ENCODE data around the gene DENND1B. TPM values are rescaled to one million over a fixed set of nuclear protein-coding genes. Genes with fewer than 3 reads are reported as not detected.

The DENND1B gene
- total and polyA plus RNA-seq, 2 donors (not counting 1 experiment from before 2014, with no cell fraction given): 5.5 to 8.4 TPM

DNA sequence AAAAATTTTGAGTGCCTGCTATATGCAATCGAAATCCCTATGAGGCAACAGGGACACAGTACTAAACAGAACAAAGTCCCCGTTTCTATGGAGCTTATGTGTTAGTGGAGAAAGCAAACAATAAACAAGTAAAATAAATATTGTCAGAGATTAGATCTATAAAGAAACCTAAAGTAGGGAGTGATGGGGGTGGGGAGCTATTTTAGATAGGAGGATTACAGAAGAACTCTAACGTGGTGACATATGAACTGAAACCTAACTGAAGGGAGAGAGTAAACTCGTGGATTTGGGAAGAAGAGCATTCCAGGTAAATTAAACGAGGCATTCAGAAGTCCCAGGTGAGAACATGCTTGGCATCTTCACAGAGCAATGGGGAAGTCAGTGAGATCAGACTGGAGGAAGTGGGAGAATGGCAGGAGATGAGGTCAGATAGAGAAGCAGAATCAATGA lies 154.5 kb downstream of the DENND1B start:
- no peaks in the 10 kb centered on the region for H3K9me3 ChIP-seq (ENCODE audit: control insufficient read depth, insufficient read depth, low read depth, low read length)
- H4K20me1 ChIP-seq (ENCODE audit: control insufficient read depth, extremely low read depth, insufficient read depth, low read length): no peaks in the 10 kb centered on the region
- TF ChIP-seq, protein P1, sequence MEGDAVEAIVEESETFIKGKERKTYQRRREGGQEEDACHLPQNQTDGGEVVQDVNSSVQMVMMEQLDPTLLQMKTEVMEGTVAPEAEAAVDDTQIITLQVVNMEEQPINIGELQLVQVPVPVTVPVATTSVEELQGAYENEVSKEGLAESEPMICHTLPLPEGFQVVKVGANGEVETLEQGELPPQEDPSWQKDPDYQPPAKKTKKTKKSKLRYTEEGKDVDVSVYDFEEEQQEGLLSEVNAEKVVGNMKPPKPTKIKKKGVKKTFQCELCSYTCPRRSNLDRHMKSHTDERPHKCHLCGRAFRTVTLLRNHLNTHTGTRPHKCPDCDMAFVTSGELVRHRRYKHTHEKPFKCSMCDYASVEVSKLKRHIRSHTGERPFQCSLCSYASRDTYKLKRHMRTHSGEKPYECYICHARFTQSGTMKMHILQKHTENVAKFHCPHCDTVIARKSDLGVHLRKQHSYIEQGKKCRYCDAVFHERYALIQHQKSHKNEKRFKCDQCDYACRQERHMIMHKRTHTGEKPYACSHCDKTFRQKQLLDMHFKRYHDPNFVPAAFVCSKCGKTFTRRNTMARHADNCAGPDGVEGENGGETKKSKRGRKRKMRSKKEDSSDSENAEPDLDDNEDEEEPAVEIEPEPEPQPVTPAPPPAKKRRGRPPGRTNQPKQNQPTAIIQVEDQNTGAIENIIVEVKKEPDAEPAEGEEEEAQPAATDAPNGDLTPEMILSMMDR (conservative IDR thresholded peaks at IDR 0.05 in 1 of 2, IDR thresholded peaks at IDR 0.05 in 1 of 2; ENCODE audit: low read depth in 1 of 2, low read length in 2 of 2): no peak
- no peak for TF ChIP-seq EZH2 (IDR thresholded peaks at IDR 0.05; ENCODE audit: low read length, missing control alignments)
- no peaks in the 10 kb centered on the region for H3K79me2 ChIP-seq (ENCODE audit: control insufficient read depth, insufficient read depth, low read length)
- H3K36me3 ChIP-seq (ENCODE audit: control insufficient read depth, insufficient read depth, low read length): no peaks in the 10 kb centered on the region
- H3K27ac ChIP-seq (ENCODE audit: insufficient read depth, low read length): no peak overlapping the region
- H3K4me3 ChIP-seq (replicated peaks in 1 of 4; ENCODE audit: control extremely low read depth in 1 of 4, insufficient read depth in 1 of 4, low read depth in 3 of 4, low read length in 4 of 4): no peak overlapping the region
- H3K27me3 ChIP-seq (ENCODE audit: control insufficient read depth, insufficient read depth, low read length): no peaks in the 10 kb centered on the region
- no peak overlapping the region for H3K9ac ChIP-seq (ENCODE audit: insufficient read depth, low read length)
- H3K4me2 ChIP-seq (ENCODE audit: extremely low read depth, insufficient read depth, low read length): no peak overlapping the region
- H2AFZ ChIP-seq (ENCODE audit: low read length): no peak overlapping the region
- no peak for DNase-seq (ENCODE audit: low read depth in 2 of 2)
- H3K4me1 ChIP-seq (ENCODE audit: control insufficient read depth, extremely low read depth, insufficient read depth, low read length): no peaks in the 10 kb centered on the region

DNA sequence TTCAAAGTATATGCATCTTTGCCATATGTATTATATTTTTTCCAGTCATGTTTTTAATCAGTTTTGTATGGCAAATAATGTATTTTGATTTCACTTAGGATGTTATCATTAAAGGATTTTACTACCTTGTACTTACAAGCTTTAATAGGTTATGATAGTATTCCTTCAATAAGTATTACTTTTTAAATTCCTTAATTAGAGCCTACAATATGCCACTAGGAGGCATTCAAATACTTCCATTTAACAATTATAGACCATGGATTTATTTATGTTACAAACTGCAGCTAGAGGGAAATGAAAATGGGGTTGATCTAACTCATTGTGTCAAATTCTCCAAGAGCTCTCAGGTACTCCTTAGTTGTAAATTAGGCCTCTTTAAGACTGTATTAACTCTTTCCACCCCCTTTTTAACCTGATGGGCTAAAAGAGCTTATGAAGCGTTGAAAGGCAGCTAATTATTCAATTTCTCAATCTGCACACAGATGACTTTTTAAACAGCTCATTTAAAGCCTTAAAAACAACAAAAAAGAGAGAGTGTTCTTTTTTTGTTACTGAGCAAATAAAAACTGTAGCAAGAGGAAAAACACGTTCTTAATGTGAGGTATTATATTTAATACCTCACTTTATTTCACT lies 156.2 kb downstream of the DENND1B start:
- H3K9me3 ChIP-seq (ENCODE audit: control insufficient read depth, insufficient read depth, low read depth, low read length): no peaks in the 10 kb centered on the region
- H3K4me3 ChIP-seq (replicated peaks in 1 of 4; ENCODE audit: control extremely low read depth in 1 of 4, insufficient read depth in 1 of 4, low read depth in 3 of 4, low read length in 4 of 4): no peak overlapping the region
- H4K20me1 ChIP-seq (ENCODE audit: control insufficient read depth, extremely low read depth, insufficient read depth, low read length): no peaks in the 10 kb centered on the region
- H3K27ac ChIP-seq (ENCODE audit: insufficient read depth, low read length): no peak overlapping the region
- no peaks in the 10 kb centered on the region for H3K36me3 ChIP-seq (ENCODE audit: control insufficient read depth, insufficient read depth, low read length)
- peak; percentile 26 to 59 for DNase-seq (ENCODE audit: low read depth in 2 of 2)
- no peaks in the 10 kb centered on the region for H3K79me2 ChIP-seq (ENCODE audit: control insufficient read depth, insufficient read depth, low read length)
- H3K4me1 ChIP-seq (ENCODE audit: control insufficient read depth, extremely low read depth, insufficient read depth, low read length): no peaks in the 10 kb centered on the region
- H3K9ac ChIP-seq (ENCODE audit: insufficient read depth, low read length): no peak overlapping the region
- H3K27me3 ChIP-seq (ENCODE audit: control insufficient read depth, insufficient read depth, low read length): no peaks in the 10 kb centered on the region
- no peak overlapping the region for H2AFZ ChIP-seq (ENCODE audit: low read length)
- H3K4me2 ChIP-seq (ENCODE audit: extremely low read depth, insufficient read depth, low read length): no peak overlapping the region
- no peak for TF ChIP-seq EZH2 (IDR thresholded peaks at IDR 0.05; ENCODE audit: low read length, missing control alignments)
- TF ChIP-seq, protein P1 (conservative IDR thresholded peaks at IDR 0.05 in 1 of 2, IDR thresholded peaks at IDR 0.05 in 1 of 2; ENCODE audit: low read depth in 1 of 2, low read length in 2 of 2): peak in 1 of 2 donors; percentile 29

DNA sequence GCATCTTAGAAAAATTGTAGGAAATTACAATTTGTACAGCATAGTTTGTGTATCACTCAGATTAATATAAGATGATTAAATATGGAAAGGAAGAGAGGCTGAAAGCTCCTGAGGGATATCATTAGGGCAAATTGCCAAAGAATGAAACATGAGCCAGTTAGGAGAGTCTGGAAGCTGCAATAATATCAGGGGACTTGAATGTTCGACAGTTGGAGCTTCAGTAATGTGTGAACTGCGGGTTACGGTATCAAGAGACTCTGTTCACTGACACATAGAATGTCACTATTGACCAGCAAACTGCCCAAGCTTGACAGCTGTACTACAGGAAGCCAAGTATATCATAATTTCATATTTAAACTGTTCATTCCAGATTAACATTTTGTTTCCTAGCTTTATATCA lies 157.2 kb downstream of the DENND1B start:
- Histone ChIP-seq H3K4me2 (ENCODE audit: extremely low read depth, insufficient read depth, low read length) (no peak overlapping the region), H3K4me3 (replicated peaks in 1 of 4; ENCODE audit: control extremely low read depth in 1 of 4, insufficient read depth in 1 of 4, low read depth in 3 of 4, low read length in 4 of 4) (no peak overlapping the region), H2AFZ (ENCODE audit: low read length) (no peak overlapping the region), H3K27me3 (ENCODE audit: control insufficient read depth, insufficient read depth, low read length) (no peaks in the 10 kb centered on the region), H3K9me3 (ENCODE audit: control insufficient read depth, insufficient read depth, low read depth, low read length) (no peaks in the 10 kb centered on the region), H3K36me3 (ENCODE audit: control insufficient read depth, insufficient read depth, low read length) (no peaks in the 10 kb centered on the region), H4K20me1 (ENCODE audit: control insufficient read depth, extremely low read depth, insufficient read depth, low read length) (no peaks in the 10 kb centered on the region), H3K27ac (ENCODE audit: insufficient read depth, low read length) (no peak overlapping the region), H3K79me2 (ENCODE audit: control insufficient read depth, insufficient read depth, low read length) (no peaks in the 10 kb centered on the region), H3K4me1 (ENCODE audit: control insufficient read depth, extremely low read depth, insufficient read depth, low read length) (no peaks in the 10 kb centered on the region), H3K9ac (ENCODE audit: insufficient read depth, low read length) (no peak overlapping the region)
- peak; percentile 9 to 22 for DNase-seq (ENCODE audit: low read depth in 2 of 2)
- TF ChIP-seq, protein P1 (conservative IDR thresholded peaks at IDR 0.05 in 1 of 2, IDR thresholded peaks at IDR 0.05 in 1 of 2; ENCODE audit: low read depth in 1 of 2, low read length in 2 of 2): no peak
- no peak for TF ChIP-seq EZH2 (IDR thresholded peaks at IDR 0.05; ENCODE audit: low read length, missing control alignments)

Data from fibroblast of lung (primary cell).